PC-3 (cell line): ENCODE data around the gene PUDP.

Experiments used
- EZH2 ChIP-seq: fragments of 300-600 bp; sonication (generic); IDR thresholded peaks from one replicate; pipeline ENCODE4 v1.6.1; 2017; ENCODE audit warnings: antibody characterized with exemption, mild to moderate bottlenecking, low read length; ENCODE audit not compliant: unreplicated experiment
- EZH2phosphoT487 ChIP-seq: fragments of 300-600 bp; sonication (generic); IDR thresholded peaks from 2 replicates; pipeline ENCODE4 v1.6.1; 2018; ENCODE audit warnings: mild to moderate bottlenecking, antibody characterized with exemption, low read length, borderline replicate concordance
- TF ChIP-seq, protein P1 (sequence below): fragments of 300-600 bp; sonication (generic); conservative IDR thresholded peaks from 2 replicates; pipeline ENCODE4 v1.5.1; 2017; ENCODE audit warnings: antibody characterized with exemption, low read depth, mild to moderate bottlenecking, low read length

DNA sequence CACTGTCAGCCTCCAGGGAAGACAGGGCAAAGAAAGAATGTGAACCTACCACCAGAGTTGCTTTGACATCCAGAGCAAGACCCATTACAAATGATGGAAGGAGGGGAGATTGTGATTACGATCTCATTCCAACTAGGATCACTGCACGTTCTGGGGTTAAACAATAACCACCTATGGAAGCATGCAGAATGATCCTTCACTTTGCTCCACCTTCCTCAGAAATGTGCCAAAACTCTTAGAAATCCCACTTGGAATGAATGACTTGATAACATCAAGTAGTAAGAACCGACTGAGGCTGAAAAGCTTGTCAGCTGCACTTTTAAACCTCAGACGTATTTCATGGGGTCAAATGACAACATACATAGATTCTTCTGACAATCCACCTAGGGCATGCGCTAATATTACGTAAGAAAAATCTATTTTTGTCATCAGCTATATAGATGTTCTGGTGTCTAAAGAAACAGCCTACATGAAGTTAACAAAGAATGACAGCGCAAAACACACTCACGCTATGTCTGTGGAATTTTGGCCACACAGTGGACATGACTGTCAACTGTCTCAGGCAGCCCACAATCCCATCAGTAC, 3.9 kb downstream of the PUDP start:
- TF ChIP-seq, protein P1, sequence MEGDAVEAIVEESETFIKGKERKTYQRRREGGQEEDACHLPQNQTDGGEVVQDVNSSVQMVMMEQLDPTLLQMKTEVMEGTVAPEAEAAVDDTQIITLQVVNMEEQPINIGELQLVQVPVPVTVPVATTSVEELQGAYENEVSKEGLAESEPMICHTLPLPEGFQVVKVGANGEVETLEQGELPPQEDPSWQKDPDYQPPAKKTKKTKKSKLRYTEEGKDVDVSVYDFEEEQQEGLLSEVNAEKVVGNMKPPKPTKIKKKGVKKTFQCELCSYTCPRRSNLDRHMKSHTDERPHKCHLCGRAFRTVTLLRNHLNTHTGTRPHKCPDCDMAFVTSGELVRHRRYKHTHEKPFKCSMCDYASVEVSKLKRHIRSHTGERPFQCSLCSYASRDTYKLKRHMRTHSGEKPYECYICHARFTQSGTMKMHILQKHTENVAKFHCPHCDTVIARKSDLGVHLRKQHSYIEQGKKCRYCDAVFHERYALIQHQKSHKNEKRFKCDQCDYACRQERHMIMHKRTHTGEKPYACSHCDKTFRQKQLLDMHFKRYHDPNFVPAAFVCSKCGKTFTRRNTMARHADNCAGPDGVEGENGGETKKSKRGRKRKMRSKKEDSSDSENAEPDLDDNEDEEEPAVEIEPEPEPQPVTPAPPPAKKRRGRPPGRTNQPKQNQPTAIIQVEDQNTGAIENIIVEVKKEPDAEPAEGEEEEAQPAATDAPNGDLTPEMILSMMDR = no peak
- TF ChIP-seq EZH2phosphoT487 (no peak), EZH2 (no peak)
